GM19455 (cell line): Measurements from ENCODE around the gene B3GAT1.
A peak's percentile ranks its signal among the peaks of the same experiment; 100 is the strongest.

Experiments used
- ATAC-seq: cut with Tn5 transposase; IDR thresholded peaks from one replicate; pipeline ENCODE4 v1.9.1; 2021; ENCODE audit not compliant: unreplicated experiment

B3GAT1 gene

DNA sequence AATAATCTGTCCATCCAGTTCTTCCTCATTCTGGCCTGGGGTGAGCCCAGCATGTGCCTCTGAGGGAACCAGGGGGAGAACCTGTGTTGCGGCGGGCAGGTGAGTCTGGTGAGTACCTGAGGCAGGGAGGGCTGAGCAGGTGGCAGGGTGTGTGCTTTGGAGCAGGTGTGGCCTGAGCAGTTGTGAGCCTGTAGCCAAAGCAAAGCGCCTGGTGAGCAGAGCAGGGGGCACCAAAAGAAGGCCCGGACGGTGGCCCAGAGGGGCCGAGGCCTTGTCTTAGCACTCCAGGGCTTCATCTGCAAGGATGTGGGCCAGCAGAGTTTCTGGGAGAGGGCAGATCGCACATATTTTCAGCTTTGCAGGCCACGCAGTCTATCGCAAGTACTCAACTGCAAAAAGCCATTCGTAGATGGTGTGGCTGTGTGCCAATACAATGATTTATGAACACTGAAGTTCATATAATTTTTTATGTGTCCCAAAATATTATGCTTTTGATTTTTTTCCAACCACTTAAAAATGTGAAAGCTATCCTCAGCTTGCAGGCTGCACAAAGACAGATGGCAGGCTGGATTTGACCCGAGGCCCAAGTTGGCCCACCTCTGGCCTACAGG is 71.6 kb downstream of the B3GAT1 start:
- ATAC-seq, result no peak

GRCh38 chr11:134339756-134340155 is 72.3 kb downstream of the B3GAT1 start:
- ATAC-seq, result no peak

GRCh38 chr11:134338654-134339053 is 73.4 kb downstream of the B3GAT1 start:
- ATAC-seq, result no peak

DNA sequence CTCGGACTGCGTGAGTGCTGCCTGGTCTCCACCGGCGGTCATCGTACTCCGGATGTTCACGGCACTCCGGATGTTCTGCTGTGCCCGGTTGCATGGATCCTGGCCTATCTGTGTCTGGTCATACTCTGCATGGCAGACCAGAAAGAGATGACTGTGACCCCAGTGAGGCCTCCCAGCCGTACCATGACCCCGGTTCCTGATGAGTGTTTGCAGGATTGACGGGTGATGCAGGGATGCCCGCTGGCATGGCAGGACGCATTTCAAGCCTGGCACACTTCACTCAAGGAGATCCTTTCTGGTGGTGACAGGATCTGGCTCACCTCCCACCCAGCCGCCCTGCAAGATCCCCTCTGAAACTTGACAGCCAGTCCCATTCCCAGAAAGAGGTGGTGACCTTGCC is 74.0 kb downstream of the B3GAT1 start:
- no peak for ATAC-seq

DNA sequence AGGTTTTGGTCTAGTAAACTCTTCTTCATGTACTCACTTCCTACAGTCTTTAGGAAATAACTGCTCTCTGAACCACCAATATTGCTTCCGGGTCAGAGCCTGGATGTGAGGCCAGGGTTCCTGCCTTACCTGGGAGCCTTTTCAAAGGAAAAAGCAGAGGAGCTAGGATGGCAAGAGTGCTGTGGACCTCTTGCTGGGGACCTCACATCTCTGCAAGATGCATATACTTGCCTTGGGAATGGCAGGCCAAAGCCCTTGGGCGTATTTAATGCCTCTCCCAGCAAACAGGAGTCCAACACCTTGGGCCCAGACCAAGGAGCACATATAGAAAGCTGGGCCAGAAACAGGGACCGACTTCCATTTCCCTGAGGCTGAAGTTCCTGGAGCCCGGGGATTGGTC is 75.0 kb downstream of the B3GAT1 start:
- ATAC-seq, result no peak

GRCh38 chr11:134334796-134335571 is 77.1 kb downstream of the B3GAT1 start:
- no peak for ATAC-seq

DNA sequence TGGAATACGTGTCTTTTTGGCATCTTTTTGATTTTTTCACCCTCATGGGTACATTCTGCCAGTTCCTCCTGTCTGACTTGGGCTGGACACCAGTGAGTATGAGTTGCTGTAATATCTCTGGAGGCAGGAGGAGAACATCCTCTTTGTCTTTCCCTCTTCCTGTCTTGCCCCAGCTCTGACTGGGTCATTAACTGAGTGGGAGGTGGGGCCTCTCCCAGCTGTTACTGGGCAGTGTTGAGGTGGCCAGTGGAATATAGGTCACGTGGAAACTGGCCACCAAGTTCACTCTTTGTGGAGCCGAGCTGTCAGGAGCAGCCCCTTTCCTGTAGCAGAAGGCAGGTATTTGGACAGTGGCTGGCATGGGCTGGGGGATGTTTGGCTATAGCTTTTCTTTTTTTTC is 78.1 kb downstream of the B3GAT1 start:
- ATAC-seq, result no peak

DNA sequence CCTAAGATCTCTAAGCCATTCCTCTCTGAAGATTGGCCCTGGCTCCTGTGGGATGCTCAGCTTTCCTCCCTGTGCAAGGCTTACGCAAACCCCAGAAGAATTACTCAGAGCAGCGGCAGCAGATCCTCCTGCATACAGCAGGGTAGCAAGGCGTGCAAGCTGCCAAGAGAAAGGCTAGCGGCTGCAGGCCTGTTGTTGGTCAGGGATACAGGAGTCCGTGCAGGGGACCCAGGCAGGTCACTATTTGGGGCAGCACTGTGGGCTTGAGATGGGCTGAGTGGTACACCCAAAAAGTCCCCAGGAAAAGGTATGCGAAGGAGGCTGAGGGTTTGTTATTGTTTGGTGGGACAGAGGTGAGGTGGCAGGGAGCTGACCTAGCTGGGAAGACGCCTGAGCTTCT is 78.7 kb downstream of the B3GAT1 start:
- no peak for ATAC-seq

- ATAC-seq, result no peak
These were observed 79.3 kb downstream of the B3GAT1 start for GRCh38 chr11:134332782-134333181.

- peak; percentile 10 for ATAC-seq
These were observed 79.8 kb downstream of the B3GAT1 start for GRCh38 chr11:134332189-134332631.

- peak; percentile 58 for ATAC-seq
These were observed 80.5 kb downstream of the B3GAT1 start, which contains the start of gene GLB1L2 for GRCh38 chr11:134331354-134332188. Gene GLB1L2, plus strand, starts transcription at chr11:134331988. Its CDS starts 74 bp downstream, at chr11:134332062.

DNA sequence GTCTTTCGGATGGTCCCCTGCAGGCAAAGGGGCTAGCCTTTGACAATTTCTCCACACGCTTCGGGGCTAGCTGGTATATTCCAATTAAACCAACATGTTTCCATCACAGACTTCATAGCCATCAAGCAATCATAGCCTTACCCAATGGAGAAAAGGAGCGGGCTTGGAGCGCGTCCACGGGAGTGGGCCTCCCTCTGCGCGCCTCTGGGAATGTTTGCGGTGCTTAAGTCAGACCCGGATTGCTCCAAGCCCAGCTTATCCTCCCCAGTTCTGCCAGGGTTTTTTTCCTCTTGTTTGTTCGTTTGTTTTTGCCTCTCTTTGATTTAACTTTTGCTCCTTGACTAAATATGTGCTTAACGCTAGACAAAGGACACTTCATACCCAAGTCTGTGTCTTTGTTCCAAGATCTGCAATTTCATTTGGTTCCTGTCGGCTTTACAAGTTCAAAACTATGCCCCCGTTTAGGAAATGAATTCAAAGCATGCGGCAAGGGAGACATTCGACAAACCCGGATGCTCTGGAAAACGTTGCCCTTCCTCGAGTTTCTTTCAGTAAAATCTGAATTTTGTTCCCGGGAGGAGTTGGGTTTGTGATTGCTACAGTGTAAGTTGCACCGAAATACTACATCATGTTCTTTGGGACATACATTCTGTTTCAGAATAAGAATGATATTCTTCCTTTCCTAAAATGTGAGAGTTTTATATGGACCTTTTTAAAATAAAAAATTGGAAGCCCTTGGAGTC is 81.3 kb downstream of the B3GAT1 start:
- ATAC-seq, result no peak
